ENCODE results near the gene RAB20.
"Not testable (repeated sequence)": the region's sequence is repeated elsewhere in the genome, so short reads cannot be mapped to it uniquely, and the experiment has no call there.

Gene RAB20

GRCh38 chr13:110499621-110500281 is 61.8 kb downstream of the RAB20 start:
- DNase-seq (ENCODE audit: low read depth) = no peak
- H3K4me3 ChIP-seq (ENCODE audit: low read depth, low read length) = no peak overlapping the region

GRCh38 chr13:110498765-110499164 is 62.8 kb downstream of the RAB20 start:
- H3K4me3 ChIP-seq (ENCODE audit: low read depth, low read length) = no peak overlapping the region
- no peak for DNase-seq (ENCODE audit: low read depth)

- no peak for DNase-seq (ENCODE audit: low read depth)
- no peak overlapping the region for H3K4me3 ChIP-seq (ENCODE audit: low read depth, low read length)
Observed at GRCh38 chr13:110498327-110498726, 63.2 kb downstream of the RAB20 start.

DNA sequence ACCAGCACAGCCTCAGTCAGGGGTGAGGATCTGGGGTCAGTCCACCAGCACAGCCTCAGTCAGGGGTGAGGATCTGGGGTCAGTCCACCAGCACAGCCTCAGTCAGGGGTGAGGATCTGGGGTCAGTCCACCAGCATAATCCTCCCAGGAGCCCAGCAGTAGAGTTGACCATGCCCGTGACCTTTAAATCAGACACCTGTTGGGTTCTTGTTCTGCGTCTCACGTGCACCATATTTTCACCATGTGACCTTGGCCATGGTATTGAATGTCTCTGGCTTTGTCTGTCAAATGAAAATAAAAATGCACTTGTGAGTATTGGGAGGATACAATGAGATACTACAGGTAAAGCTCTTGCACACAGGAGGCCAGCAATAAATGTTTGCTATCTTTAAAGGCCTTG is 63.6 kb downstream of the RAB20 start:
- not testable (repeated sequence) for DNase-seq (ENCODE audit: low read depth); H3K4me3 ChIP-seq (ENCODE audit: low read depth, low read length)

DNA sequence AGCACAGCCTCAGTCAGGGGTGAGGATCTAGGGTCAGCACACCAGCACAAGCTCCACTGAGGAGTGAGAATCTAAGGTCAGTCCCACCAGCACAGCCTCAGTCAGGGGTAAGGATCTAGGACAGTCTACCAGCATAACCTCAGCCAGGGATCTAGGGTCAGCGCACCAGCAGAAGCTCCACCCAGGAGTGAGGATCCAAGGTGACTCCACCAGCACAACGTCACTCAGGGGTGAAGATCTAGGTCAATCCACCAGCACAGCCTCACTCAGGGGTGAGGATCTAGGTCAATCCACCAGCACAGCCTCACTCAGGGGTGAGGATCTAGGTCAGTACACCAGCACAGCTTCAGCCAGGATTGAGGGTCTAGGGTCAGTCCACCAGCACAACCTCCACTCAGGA is 64.5 kb downstream of the RAB20 start:
- no peak for DNase-seq (ENCODE audit: low read depth)
- H3K4me3 ChIP-seq (ENCODE audit: low read depth, low read length) = no peak overlapping the region

GRCh38 chr13:110496281-110496680 is 65.2 kb downstream of the RAB20 start:
- no peak overlapping the region for H3K4me3 ChIP-seq (ENCODE audit: low read depth, low read length)
- DNase-seq (ENCODE audit: low read depth) = no peak

DNA sequence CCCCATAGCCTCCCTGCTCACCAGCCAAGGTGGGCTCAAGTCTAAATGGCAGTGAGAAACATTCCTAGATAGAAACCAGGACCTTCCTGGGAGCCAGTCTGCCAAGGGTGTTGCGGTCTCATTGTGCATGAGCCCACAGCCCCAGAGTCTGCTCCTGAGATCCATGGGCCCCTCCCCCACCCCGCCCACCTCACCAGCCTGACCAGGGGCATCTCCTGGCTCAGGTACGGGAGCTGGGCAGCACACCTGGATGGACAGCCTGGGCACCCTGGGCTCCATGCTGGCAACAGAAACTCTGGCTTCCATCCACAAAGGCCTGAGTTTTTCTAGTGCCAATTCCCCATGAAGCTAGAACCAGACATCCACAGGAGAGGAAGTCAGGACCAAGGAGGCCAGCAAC is 65.6 kb downstream of the RAB20 start:
- no peak for DNase-seq (ENCODE audit: low read depth)
- H3K4me3 ChIP-seq (ENCODE audit: low read depth, low read length) = no peak overlapping the region

DNA sequence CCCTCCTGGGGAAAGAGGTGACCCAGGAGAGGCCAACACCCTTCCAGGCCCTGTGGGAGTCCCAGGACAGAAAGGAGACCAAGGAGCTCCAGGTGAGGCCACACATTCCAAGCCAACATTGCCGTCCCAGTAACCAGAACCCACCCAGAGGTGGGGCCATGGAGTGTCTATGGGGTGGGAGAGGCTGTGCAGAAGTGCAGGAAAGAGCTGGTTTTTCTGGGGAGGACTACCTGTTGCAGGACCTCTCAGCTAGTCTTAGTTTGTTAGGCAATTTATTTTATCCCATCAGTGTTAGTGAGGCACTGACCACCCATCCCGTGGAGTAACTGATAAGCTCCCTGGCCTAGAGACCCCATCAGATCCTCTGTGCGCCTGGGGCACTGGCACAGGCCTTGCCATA is 66.1 kb downstream of the RAB20 start:
- H3K4me3 ChIP-seq (ENCODE audit: low read depth, low read length) = no peak overlapping the region
- DNase-seq (ENCODE audit: low read depth) = no peak

DNA sequence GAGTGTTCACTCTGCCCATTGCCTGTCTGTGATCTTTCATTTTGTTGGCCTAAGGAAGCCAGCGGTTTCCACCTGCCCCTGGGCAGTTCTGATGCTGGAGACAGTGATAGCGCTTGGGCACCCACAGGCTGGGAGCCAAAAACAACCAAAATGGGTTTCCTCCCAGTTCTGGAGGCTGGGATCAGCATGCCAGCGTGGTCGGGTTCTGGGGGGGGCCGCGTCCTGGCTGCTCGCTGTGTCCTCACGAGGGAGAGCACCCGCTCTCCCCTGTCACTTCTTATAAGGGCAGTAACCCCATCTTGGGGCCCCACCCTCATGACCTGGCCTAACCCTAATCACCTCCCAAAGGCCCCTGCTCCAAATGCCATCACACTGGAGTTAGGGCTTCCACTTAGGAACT is 67.9 kb downstream of the RAB20 start:
- H3K4me3 ChIP-seq (ENCODE audit: low read depth, low read length) = no peak overlapping the region
- DNase-seq (ENCODE audit: low read depth) = no peak

DNA sequence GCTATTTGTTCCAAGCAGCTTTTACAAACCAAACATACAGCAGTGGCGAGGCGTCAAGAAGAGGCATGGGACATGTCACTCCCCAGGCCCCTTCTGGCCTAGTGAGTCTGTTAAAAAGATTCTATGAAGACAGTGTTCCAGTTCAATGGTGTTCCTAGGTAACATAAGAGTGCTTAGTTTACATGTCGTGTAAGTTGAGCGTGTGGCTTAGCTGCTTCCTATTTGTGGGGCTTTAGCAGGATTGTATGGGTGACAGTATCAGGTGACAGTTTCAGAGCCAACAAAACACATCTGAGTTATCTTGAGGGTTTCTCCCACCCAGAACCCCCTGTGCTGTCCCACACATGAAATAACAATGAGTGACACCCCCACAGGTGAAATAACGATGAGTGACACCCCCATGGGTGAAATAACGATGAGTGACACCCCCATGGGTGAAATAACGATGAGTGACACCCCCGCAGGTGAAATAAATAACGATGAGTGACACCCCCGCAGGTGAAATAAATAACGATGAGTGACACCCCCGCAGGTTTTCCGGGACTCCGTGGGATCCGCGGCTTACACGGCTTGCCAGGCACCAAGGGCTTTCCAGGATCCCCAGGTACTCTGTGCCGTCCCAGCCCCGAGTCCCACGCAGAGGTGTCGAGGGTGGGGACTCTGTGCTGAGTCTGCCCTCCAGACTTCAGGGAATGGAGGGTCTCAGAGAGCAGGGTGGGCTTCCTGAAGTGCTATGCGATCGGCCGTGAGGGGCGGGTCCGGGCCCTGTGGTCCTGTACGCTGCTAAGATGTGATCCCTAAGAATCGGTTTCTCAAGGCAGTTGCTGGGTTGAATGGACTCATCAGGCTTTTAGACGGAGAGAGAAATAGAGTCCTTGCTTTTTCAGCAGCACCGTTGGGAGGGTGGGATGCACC is 68.6 kb downstream of the RAB20 start:
- no peak for DNase-seq (ENCODE audit: low read depth)
- H3K4me3 ChIP-seq (ENCODE audit: low read depth, low read length) = no peak overlapping the region

DNA sequence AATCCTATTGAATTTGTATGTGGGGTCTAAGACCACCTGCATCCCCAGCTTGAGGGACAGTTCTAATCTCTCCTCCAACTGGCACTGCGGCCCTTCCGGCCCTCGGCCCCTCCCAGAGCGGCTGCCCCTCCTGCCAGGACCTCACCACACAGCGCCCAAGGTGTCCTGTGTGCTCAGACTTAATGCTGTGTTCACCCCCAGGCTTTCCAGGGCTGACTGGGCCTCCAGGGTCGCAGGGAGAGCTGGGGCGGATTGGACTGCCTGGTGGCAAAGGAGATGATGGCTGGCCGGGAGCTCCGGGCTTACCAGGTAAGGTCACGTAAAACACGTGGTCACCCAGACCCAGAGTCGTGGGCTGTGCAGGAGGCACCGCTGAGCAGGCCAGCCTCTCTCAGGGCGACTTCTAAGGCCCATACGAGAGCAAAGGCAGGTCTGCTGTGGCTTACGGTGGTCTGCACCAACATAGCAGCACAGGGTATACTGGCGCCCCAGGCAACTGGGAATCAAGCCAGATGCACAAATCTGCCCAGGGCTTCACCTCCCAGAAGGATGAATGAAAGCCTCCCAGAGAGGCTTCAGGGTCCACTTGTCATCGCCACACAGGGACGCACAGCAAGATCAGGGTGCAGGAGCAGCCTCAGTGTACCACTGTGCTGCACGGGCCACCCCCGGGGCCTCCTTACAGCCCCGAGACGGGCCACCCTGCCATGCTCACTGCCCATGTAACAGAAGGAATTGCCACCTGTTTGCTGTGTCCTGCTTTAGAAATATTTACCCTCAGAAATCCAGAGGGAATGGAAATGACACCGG is 69.4 kb downstream of the RAB20 start:
- DNase-seq (ENCODE audit: low read depth) = no peak

GRCh38 chr13:110490009-110490770 is 71.3 kb downstream of the RAB20 start:
- H3K4me3 ChIP-seq (ENCODE audit: low read depth, low read length) = no peak overlapping the region
- DNase-seq (ENCODE audit: low read depth) = no peak

More for the DNA sequence above, 69.4 kb downstream of the RAB20 start:
- no peak overlapping the region for H3K4me3 ChIP-seq (ENCODE audit: low read depth, low read length)

DNA sequence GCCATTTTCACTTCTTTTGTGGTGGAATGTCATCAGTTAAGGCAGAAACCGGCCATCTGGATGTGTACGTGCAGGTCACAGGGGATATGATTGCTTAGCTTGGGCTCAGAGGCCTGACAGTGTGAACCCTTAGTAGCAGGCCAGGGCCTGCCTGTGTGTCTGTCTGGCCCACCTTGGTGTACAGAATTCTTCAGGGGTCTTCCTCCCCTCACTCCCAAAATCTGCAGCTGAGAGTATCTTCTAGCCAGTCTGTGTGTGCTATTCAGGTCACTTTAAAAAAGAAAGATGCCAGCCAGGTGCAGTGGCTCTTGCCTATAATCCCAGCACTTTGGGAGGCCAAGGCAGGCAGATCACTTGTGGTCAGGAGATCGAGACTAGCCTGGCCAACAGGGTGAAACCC is 74.6 kb downstream of the RAB20 start:
- DNase-seq (ENCODE audit: low read depth); H3K4me3 ChIP-seq (ENCODE audit: low read depth, low read length): not testable (repeated sequence)

GRCh38 chr13:110486061-110486715 is 75.3 kb downstream of the RAB20 start:
- DNase-seq (ENCODE audit: low read depth) = no peak
- H3K4me3 ChIP-seq (ENCODE audit: low read depth, low read length) = no peak overlapping the region

GRCh38 chr13:110485604-110486003 is 75.9 kb downstream of the RAB20 start:
- DNase-seq (ENCODE audit: low read depth) = no peak

DNA sequence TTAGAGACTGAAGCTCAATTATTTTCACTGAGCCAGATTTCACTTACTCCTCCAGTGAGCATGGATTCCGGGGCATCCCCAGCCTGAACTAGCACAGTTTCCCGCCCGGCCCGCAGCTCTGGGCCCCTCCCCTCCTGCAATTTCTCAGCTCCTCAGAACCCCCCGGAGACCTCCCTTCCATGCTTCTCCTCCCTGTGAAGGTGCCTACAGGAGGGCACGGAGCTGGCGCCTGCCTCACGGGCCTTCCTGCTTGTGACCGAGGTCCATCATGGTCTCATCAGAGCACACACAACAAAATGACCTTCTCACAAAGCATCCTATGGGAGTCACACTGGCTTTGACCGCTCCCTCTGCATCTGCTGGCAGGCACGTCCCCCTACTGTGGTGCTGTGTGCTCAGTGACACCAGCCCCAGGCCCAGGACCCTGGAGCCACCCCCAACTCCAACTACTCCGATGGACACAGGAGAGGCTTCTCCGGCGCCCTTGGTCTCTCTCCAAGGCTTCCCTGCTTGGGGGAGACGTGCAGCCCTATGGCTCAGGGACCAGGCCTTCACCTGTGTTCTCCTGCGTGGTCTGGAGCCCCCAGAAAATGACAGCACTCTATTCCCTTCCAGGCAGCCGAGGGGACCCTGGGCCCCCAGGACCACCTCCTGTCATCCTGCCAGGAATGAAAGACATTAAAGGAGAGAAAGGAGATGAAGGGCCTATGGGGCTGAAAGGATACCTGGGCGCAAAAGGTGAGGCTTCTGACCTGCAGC is 77.1 kb downstream of the RAB20 start:
- no peak overlapping the region for H3K4me3 ChIP-seq (ENCODE audit: low read depth, low read length)
- no peak for DNase-seq (ENCODE audit: low read depth)

More at GRCh38 chr13:110485604-110486003, 75.9 kb downstream of the RAB20 start:
- no peak overlapping the region for H3K4me3 ChIP-seq (ENCODE audit: low read depth, low read length)

- no peak for DNase-seq (ENCODE audit: low read depth)
Observed at GRCh38 chr13:110483386-110483968, 78.0 kb downstream of the RAB20 start.

GRCh38 chr13:110480161-110480560 is 81.4 kb downstream of the RAB20 start:
- no peak for DNase-seq (ENCODE audit: low read depth)
- no peak overlapping the region for H3K4me3 ChIP-seq (ENCODE audit: low read depth, low read length)

More at GRCh38 chr13:110483386-110483968, 78.0 kb downstream of the RAB20 start:
- H3K4me3 ChIP-seq (ENCODE audit: low read depth, low read length) = no peak overlapping the region

Measured in skeletal muscle cell (primary cell).